Prostate gland (tissue), 2 donors: ENCODE data around the gene NINJ1. TPM values are rescaled to one million over a fixed set of nuclear protein-coding genes. Genes with fewer than 3 reads are reported as not detected.
A peak's percentile ranks its signal among the peaks of the same experiment; 100 is the strongest.

Experiments used
- DNase-seq: peaks from one replicate; pipeline ENCODE4 v3.0.0-alpha.2; 2019; ENCODE audit warnings: low spot score
- H3K27ac ChIP-seq, 2 donors: fragments of 200-600 bp; sonication (generic); 2 replicates each; pipeline ENCODE4 v1.5.1; 2017 to 2019
- H3K27me3 ChIP-seq: fragments of 200-600 bp; sonication (generic); replicated peaks from 2 replicates; pipeline ENCODE4 v1.5.1; 2019; ENCODE audit not compliant: insufficient read depth
- H3K36me3 ChIP-seq, 2 donors: fragments of 200-600 bp; sonication (generic); 1 replicate in 1 of 2; 2 replicates in 1 of 2; pipeline versions ENCODE4 v1.5.1 to v1.8.1; 2017 to 2019
- H3K4me1 ChIP-seq: fragments of 200-600 bp; sonication (generic); replicated peaks from 2 replicates; pipeline ENCODE4 v1.5.1; 2019
- H3K4me3 ChIP-seq, 2 donors: fragments of 200-600 bp; sonication (generic); 2 replicates each; pipeline ENCODE4 v1.5.1; 2017 to 2019
- H3K9me3 ChIP-seq: fragments of 200-600 bp; sonication (generic); 2 replicates; pipeline ENCODE4 v1.5.1; 2017
- CTCF ChIP-seq, 4 experiments: fragments of 200-600 bp in 2 of 4; fragments of 450-650 bp in 2 of 4; sonication (generic) in 2 of 4; IDR thresholded peaks; 1 replicate in 3 of 4; 2 replicates in 1 of 4; pipeline ENCODE4 v1.5.1; 2016 to 2019; ENCODE audit warnings: antibody characterized with exemption in 4 of 4, mild to moderate bottlenecking in 2 of 4, moderate library complexity in 2 of 4
- POLR2A ChIP-seq: fragments of 450-650 bp; IDR thresholded peaks from one replicate; pipeline ENCODE4 v1.6.1; 2016; ENCODE audit warnings: antibody characterized with exemption, mild to moderate bottlenecking
- POLR2AphosphoS5 ChIP-seq: sonication (generic); formaldehyde crosslinking; IDR thresholded peaks from one replicate; pipeline ENCODE4 v1.6.1; 2017; ENCODE audit warnings: antibody characterized with exemption
- WGBS: methylation state at CpG from one replicate; pipeline ENCODE4 v1.1.5; 2018; 5-methylcytosine and 5-hydroxymethylcytosine counted together
- intact Hi-C: fragments of 100-400 bp; cut with DNase I; formaldehyde crosslinking; loops from one replicate; pipeline ENCODE4 v1.14.2; 2022
- total RNA-seq, 2 donors: library from RNA; depleted of rRNA; stranded (reverse); fragments of >200 nt; gene quantifications; one replicate each; pipeline ENCODE4 v1.1.0, GENCODE V29; 2016

The NINJ1 gene
- total RNA-seq, 2 donors from 2014 or later: 139 to 183 TPM

DNA sequence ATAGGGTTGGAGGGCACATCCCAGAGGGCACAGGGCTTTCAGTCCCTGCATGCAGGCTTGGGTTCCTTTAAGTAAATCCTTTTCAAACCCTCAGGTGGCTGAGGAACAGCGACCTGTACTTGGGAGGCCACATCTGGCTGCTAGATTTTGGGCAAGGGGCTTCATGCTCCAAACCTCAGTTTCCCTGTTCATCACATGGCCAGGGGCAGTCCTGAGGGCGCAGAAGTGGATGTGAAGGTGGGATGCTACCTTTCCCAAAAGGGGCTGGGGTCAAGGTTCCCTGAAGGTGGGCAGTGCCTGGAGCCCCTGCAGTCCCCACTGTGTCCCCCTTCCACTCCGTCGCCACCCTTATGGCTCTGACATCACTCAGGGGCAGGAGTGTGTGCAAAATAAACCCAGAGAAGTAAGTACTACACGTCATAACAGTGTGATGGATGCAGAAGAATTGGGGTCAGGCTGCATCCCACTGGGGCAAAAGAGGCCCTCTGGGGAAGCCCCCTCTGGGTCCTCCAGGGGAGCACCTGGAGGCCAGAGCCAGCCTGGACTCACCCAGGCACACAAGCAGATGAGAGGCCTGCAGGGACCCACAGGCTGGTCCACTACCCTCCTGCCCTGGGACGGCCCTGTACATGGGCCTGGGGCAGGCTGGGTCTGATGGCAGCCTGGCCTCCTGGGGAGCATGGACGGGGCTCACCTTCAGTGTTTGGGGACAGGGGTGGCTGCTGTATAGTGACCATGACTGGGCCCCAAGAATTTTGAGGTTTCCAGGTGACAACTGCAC lies 40.0 kb downstream of the NINJ1 start:
- Histone ChIP-seq H3K27ac (peak overlapping the region; percentile 12 to 93), H3K4me3 (no peak overlapping the region), H3K4me1 (peaks cover 11% of the 10 kb centered on the region), H3K9me3 (no peaks in the 10 kb centered on the region), H3K27me3 (no peaks in the 10 kb centered on the region), H3K36me3 (no peaks in the 10 kb centered on the region)
- WGBS: 61% methylated on average over 5 of the region's 7 CpGs
- DNase-seq: no peak
- TF ChIP-seq POLR2A: no peak
- no peak for TF ChIP-seq CTCF (IDR thresholded peaks at IDR 0.05)
- intact Hi-C loops: loop anchor here (10.0 kb wide), 2 partner anchors 89 to 471 kb away; no protein-coding TSS in a partner anchor

GRCh38 chr9:93093127-93093876 lies 40.7 kb downstream of the NINJ1 start:
- H3K9me3 ChIP-seq: no peaks in the 10 kb centered on the region
- TF ChIP-seq POLR2A (no peak), CTCF (IDR thresholded peaks at IDR 0.05) (no peak), POLR2AphosphoS5 (no peak)
- no peak for DNase-seq
- intact Hi-C loops: loop anchor here (10.0 kb wide), 2 partner anchors 89 to 471 kb away; no protein-coding TSS in a partner anchor
- H3K36me3 ChIP-seq: no peaks in the 10 kb centered on the region
- no peaks in the 10 kb centered on the region for H3K27me3 ChIP-seq
- peak overlapping the region in 1 of 2 donors; percentile 8 for H3K27ac ChIP-seq
- WGBS: 24% methylated on average over 11 of the region's 11 CpGs
- peaks cover 8% of the 10 kb centered on the region for H3K4me1 ChIP-seq
- no peak overlapping the region for H3K4me3 ChIP-seq

DNA sequence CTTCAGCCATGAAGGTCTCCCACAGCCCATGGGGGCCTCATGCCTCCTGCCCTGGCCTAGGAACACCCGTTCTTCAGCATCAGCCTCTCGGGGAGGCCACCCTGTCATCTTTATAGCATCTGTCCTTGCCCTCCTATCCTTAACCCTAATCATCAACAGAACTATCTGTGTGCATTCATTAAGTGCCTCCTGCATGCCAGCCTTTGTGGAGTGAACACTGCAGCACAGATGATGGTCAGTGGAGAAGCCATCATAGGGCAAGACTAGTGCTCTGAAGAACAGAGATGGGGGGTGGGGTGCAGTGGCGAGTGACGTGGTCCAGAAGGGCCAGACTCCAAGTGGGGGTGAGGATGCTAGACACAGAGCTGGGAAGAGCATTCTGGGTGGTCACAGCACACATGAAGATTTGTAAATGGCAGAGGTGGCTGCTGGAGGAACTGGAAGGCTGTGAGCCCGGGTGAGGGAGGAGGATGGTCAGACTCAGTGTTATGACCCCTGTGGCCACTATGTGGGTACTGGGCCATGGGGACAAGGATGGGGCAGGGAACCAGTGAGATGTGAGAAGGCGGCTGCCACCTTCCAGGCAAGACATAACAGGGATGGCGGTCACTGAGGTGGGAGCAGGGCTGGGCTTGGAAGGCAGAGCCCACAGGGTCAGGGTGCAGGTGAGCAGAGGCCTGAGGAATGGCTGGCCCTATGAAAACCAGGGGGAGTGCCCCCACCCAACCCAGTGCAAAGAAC lies 41.6 kb downstream of the NINJ1 start:
- intact Hi-C loops: loop anchor here (10.0 kb wide), 2 partner anchors 88 to 472 kb away; no protein-coding TSS in a partner anchor
- no peaks in the 10 kb centered on the region for H3K4me1 ChIP-seq
- no peak overlapping the region for H3K4me3 ChIP-seq
- H3K27me3 ChIP-seq: no peaks in the 10 kb centered on the region
- no peak for TF ChIP-seq POLR2A
- TF ChIP-seq POLR2AphosphoS5: no peak
- no peak for TF ChIP-seq CTCF (IDR thresholded peaks at IDR 0.05)
- 91% methylated on average over 7 of the region's 7 CpGs for WGBS
- no peaks in the 10 kb centered on the region for H3K36me3 ChIP-seq
- no peaks in the 10 kb centered on the region for H3K9me3 ChIP-seq
- H3K27ac ChIP-seq: no peak overlapping the region
- DNase-seq: no peak

DNA sequence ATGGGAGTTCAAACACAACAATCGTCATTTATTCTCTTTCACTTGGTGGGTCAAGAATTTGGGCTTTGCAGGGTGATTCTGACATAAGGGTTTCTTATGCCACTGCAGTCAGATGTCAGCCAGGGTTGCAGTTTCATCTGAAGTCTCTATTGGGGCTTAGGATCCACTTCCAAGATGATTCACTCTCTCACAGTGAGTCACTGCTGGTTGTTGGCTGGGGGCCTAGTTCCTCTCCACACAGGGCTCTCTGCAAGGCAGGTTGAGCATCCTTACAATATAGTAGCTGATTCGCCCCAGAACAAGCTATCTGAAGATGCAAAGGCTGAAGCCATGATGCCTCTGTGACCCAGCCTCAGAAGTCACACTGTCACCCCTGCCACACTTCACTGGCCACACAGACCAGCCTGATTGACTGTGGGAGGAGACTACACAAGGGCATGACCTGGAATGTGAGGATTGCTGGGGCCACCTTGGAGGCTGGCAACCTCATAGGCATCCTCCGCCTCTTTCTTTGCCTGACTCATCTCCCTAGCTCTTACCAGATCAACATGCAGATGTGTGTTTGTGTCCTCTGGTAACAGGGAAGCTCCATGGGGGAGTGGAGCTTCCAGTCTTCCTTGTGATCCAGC lies 42.5 kb downstream of the NINJ1 start:
- Histone ChIP-seq H3K4me1 (no peaks in the 10 kb centered on the region), H3K36me3 (no peaks in the 10 kb centered on the region), H3K4me3 (no peak overlapping the region), H3K27ac (no peak overlapping the region), H3K27me3 (no peaks in the 10 kb centered on the region), H3K9me3 (no peaks in the 10 kb centered on the region)
- no peak for DNase-seq
- WGBS: 92% methylated on average over 3 of the region's 3 CpGs
- intact Hi-C loops: loop anchor here (10.0 kb wide), 2 partner anchors 87 to 473 kb away; no protein-coding TSS in a partner anchor
- TF ChIP-seq POLR2A: no peak
- TF ChIP-seq CTCF (IDR thresholded peaks at IDR 0.05): no peak
- TF ChIP-seq POLR2AphosphoS5: no peak
